Measurements from ENCODE around the gene TENM4.

The TENM4 gene

GRCh38 chr11:79119491-79120284, 321.1 kb downstream of the TENM4 start:
- DNase-seq (ENCODE audit: low read depth): no peak

- no peak for DNase-seq (ENCODE audit: low read depth)
Observed at GRCh38 chr11:79117488-79117887, 323.3 kb downstream of the TENM4 start.

DNA sequence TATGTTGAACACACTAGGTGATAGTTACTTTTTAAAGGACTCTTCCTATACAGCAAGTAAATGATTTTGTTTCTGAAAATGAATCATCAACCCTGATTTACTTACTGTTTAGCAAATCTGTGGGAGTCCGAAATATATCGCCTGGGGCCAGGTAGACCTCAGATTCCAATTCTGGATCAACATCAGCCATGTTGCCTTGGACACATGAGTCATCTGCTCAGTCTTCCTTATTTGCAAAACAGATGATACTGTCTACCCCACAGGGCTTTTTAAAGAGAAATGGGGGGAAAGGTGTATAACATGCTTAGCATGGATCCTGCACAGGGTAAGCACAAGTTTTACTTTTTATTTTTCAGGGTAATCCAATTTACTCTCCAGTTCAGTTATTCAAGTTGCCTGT, 324.2 kb downstream of the TENM4 start:
- no peak for DNase-seq (ENCODE audit: low read depth)

DNA sequence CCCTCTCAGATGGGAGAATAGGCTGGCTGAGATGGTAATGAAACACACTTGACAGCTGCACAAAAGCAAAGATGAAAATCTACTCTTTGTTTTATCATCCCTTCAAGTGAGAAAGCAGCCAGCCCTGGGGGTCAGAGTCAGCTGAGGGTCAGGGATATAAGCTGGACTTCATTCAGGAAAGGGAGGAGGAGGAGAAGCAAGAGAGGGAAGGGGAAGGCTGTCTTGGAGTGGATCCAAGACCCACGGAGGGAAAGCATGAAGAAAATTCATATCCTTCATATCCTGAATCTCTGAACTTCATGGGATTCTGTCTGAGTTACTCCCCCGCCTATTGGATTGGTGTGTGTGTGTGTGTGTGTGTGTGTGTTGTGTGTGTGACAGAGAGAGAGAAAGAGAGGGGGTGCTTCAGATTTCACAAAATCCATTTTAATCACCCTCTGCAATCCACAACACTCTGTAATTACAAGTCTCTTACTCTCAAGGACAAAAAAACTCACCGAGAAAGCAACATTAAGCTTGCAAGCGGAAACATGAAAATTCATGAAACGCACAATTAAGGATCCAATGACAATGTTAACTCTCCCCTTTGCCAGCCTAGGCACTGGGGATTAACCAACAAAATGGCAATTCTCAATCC, 327.7 kb downstream of the TENM4 start:
- no peak for DNase-seq (ENCODE audit: low read depth)

GRCh38 chr11:79110796-79111195, 330.0 kb downstream of the TENM4 start:
- no peak for DNase-seq (ENCODE audit: low read depth)

DNA sequence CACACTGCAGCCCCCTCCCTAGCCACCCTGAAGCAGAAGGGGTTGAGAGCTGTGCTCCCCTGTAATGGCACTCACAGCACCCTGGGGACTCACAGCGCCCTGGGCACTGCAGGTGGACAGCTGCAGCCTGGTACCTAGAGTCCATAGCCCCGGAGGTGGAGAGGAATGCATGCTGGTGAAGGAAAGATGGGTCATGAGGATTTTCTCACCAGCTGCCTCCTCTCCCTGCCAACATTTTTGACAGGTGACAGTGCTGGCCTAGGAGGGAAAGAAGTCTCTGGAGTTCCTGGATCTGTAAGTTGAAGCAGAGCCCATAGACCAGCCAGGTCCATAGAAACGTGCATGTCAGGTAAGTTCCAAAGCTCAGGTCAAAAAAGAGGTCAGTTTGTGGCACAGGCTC, 330.5 kb downstream of the TENM4 start:
- DNase-seq (ENCODE audit: low read depth): no peak

DNA sequence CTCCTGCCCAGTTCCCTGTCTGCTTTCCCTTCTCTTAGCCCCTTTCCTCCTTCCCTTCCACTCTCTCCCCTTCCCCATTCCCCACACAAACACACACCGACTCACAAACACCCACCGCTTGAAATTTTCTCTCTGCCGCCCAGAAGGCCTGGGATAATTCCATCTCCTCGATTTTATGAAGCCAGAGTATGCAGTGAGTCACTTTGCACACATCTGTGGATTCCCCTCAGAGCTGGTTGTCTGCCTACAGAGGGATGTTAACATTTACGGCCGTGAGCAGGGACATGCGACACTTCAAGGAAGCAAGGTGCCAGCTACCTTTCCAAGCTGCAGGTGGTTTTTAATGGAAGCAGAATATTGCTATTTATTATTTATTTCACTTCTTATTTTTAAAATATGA, 332.0 kb downstream of the TENM4 start:
- DNase-seq (ENCODE audit: low read depth): no peak

- no peak for DNase-seq (ENCODE audit: low read depth)
Observed at GRCh38 chr11:79102840-79103239, 338.0 kb downstream of the TENM4 start.

GRCh38 chr11:79101656-79102055, 339.2 kb downstream of the TENM4 start:
- DNase-seq (ENCODE audit: low read depth): no peak

- no peak for DNase-seq (ENCODE audit: low read depth)
Observed at GRCh38 chr11:79100093-79100910, 340.5 kb downstream of the TENM4 start.

DNA sequence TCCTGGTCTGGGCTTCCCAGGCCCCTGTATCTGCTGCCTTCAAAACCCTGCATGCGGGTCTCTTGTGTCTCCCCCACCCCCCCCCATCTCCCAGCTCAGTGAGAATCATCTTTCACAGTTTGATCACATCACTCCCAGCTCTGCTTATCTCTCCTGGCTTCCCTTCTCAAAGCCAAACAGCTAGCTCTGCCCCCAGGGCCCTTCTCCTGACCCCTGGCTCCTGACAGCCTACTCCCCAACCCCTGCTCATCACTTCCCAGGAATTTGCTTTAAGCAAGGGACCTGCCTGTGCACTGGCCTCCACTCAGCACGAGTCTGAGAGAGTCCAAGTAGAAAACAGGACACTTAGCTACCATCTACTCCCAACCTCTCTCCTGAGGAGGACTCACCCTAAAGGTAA, 342.7 kb downstream of the TENM4 start:
- DNase-seq (ENCODE audit: low read depth): no peak

GRCh38 chr11:79097246-79097875, 343.5 kb downstream of the TENM4 start:
- no peak for DNase-seq (ENCODE audit: low read depth)

- no peak for DNase-seq (ENCODE audit: low read depth)
Observed at GRCh38 chr11:79095424-79095823, 345.4 kb downstream of the TENM4 start.

- no peak for DNase-seq (ENCODE audit: low read depth)
Observed at GRCh38 chr11:79094616-79095015, 346.2 kb downstream of the TENM4 start.

- DNase-seq (ENCODE audit: low read depth): no peak
Observed at GRCh38 chr11:79092791-79093353, 348.0 kb downstream of the TENM4 start.

GRCh38 chr11:79090191-79090705, 350.6 kb downstream of the TENM4 start:
- no peak for DNase-seq (ENCODE audit: low read depth)

DNA sequence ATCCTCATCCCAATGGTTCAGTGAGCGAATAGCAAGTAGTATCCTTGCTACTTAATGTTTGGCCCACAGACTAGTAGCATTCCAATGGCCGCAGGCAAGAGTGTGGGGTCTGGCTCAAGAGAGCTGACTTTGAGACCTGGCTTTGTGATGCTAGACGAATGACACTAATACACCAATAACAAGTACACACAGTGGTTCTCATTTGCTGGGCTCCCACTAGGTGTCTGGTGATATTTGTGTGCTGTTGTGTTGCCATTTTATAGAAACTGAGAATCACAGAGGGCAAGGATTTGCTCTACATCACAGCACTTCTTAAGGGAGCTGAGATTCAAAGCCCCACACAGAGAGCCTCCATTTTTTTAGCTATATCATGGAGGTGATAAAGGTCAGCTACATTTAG, 351.2 kb downstream of the TENM4 start:
- DNase-seq (ENCODE audit: low read depth): no peak

DNA sequence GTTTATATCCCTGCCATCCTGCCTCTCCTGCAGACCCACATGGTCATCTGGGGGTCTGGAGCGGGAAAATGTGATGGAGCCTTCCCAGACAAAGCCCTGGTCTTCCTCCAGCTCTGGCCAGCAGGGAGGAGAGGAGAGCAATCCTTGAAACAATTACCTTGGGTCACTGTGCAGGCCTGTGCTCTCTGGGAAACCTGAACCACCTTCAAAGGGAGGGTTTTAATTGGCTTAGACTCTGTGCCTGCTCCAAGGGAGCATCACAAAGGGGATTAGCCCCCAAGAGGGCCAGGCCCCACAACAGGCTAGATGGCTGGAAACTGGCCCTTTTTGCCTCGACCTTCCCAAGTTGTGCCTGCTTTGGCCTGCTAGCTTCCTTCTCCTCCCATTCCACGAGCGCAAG, 351.9 kb downstream of the TENM4 start:
- no peak for DNase-seq (ENCODE audit: low read depth)

DNA sequence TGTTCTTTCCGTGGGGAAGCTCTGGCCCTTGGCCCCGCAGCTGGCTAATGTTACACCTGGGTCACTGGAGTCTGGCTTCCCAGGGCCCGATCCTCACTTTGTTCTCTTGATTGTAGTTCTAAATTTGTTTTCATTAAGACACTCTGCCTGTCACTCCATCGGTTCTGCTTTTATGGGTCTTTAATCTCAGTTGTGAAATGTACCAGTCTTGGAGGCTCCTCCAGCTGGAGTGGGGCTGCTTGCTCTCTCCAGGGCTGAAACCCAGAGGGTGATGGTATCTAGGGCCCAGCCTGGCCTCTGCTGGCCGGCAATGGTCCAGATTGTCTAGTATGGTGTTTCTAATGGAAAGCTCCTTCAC, 352.9 kb downstream of the TENM4 start:
- DNase-seq (ENCODE audit: low read depth): no peak

GRCh38 chr11:79087238-79087960, 353.4 kb downstream of the TENM4 start:
- DNase-seq (ENCODE audit: low read depth): no peak

GRCh38 chr11:79086056-79086455, 354.8 kb downstream of the TENM4 start:
- DNase-seq (ENCODE audit: low read depth): no peak
